ENCODE data around the gene ASB2. TPM values are rescaled to one million over a fixed set of nuclear protein-coding genes. Genes with fewer than 3 reads are reported as not detected.

ASB2 gene
- total and polyA plus RNA-seq, 2 of the 8 experiments (the other 6 are each of a cell fraction or from before 2014, with no cell fraction given), result 1.0 to 2.1 TPM

DNA sequence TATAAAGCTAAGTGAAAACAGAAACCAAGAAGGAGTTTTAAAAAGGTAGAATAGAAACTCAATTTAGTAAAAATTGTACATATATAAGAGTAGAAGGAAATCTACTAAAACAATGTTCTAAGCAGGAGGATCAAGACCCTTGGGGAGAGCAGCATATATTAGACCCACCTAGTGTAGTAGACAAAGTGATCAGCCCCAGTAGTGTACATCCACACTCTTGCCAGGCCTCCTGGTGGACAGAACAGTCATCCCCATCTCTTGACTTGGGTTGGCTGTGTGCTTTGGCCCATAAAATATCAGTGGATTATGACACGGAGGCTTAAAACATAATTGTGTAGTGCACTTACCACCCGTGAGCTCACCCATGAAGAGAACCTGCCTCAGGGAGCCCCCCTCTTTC lies 38.9 kb upstream of the ASB2 start (continued):
- TF ChIP-seq, protein P1, sequence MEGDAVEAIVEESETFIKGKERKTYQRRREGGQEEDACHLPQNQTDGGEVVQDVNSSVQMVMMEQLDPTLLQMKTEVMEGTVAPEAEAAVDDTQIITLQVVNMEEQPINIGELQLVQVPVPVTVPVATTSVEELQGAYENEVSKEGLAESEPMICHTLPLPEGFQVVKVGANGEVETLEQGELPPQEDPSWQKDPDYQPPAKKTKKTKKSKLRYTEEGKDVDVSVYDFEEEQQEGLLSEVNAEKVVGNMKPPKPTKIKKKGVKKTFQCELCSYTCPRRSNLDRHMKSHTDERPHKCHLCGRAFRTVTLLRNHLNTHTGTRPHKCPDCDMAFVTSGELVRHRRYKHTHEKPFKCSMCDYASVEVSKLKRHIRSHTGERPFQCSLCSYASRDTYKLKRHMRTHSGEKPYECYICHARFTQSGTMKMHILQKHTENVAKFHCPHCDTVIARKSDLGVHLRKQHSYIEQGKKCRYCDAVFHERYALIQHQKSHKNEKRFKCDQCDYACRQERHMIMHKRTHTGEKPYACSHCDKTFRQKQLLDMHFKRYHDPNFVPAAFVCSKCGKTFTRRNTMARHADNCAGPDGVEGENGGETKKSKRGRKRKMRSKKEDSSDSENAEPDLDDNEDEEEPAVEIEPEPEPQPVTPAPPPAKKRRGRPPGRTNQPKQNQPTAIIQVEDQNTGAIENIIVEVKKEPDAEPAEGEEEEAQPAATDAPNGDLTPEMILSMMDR (IDR thresholded peaks at IDR 0.05; ENCODE audit: control extremely low read depth in 1 of 3, insufficient read depth in 1 of 3, low read depth in 1 of 3, low read length in 3 of 3), result no peak
- no peak for TF ChIP-seq SIRT6 (IDR thresholded peaks at IDR 0.05; ENCODE audit: low read length)
